ENCODE data around the gene TUBD1.
"Not testable (repeated sequence)": the region's sequence is repeated elsewhere in the genome, so short reads cannot be mapped to it uniquely, and the experiment has no call there.

Gene TUBD1

GRCh38 chr17:59873414-59873813 lies 19.3 kb downstream of the TUBD1 start:
- not testable (repeated sequence) for DNase-seq

- DNase-seq: no peak
These were observed 20.4 kb downstream of the TUBD1 start for GRCh38 chr17:59872351-59872750.

DNA sequence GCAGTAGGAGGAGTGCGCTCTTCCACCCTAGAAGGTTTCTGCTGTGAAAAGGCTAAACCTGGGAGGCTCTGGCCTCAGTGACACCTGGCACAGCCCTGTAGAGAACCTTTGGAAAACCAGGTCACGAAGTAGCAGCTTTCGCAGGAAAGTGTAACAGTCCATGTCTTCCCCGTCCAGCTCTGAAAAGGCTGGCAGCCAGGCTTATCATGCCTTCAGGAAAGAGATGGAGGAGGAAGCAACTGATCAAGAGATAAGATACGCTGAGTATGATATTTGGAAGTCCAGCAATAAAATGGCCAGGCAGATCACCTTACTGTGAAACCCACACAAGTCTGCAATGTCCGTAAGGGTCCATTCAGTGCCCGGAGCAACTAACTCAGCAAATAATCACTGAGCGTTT lies 22.3 kb downstream of the TUBD1 start:
- DNase-seq: no peak

GRCh38 chr17:59869941-59870218 lies 22.9 kb downstream of the TUBD1 start:
- DNase-seq: no peak

GRCh38 chr17:59863616-59864015 lies 29.1 kb downstream of the TUBD1 start:
- no peak for DNase-seq

DNA sequence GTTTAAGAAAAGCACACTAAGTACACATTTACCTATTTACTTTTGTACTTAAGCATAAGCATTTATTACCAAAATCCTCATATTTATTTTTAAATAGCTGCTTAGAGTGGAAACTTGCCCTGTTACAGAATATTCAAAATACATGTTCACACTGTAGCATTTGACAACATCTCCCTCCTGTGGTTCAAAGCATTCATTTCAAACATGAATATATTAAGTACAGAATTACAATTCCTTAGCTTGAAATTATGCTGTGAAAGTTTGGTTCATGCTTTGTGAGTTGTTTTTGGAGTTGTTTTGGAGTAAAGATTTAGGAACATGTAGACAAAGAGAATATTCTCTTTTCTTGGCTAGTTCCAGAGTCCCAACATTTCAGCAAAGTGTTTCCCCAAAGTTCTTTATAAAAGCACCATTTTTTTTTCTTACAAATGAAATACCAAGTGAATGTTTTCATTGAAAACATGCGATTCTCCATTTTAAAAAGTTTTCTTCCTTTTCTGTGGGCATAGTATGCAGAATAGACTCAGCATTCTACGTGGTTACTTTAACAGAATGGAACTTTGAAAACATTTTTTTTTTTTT lies 33.2 kb downstream of the TUBD1 start:
- peak; percentile 74 for DNase-seq

DNA sequence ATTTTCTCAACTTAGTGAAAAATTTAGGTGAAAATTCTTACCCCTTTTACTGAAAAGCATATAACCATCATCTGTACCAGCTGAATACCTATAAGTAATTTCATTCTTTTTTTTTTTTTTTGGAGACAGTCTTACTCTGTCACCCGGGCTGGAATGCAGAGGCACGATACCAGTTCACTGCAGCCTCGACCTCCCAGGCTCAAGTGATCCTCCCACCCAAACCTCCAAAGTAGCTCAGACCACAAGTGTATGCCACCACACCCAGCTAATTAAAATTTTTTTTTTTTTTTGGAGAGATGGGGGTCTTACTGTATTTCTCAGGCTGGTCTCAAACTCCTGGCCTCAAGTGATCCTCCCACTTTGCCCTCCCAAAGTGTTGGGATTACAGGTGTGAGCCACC lies 33.8 kb downstream of the TUBD1 start:
- no peak for DNase-seq

DNA sequence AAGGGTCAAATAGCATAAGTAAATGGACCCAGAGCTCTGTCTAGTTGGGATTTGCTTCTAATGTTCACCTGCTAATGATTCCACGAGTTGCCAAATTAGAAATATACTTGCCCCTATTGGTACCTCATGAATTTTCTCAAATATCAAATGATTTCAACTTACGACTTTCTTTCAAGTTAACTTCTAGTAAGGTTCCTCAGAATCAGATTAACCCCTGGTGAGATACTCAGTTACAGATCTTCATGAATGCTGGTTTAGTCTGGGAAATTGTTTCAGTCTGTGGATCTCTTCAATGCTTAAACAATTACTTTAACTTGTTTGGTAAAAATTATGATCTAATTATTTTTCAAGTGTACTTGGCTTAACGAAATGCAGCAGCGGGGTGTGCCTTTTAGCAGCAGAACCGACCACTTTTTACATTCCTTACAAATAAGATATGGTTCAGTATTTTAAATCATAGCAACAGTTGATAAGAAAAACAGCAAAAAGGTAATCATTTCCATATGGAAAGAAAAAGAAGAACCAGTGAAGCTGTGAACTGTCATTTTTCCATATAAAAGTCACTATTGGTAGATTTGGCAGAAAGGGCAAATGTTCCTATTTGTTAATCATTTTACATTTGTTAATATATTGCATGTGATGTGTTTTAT lies 34.5 kb downstream of the TUBD1 start:
- DNase-seq: no peak

DNA sequence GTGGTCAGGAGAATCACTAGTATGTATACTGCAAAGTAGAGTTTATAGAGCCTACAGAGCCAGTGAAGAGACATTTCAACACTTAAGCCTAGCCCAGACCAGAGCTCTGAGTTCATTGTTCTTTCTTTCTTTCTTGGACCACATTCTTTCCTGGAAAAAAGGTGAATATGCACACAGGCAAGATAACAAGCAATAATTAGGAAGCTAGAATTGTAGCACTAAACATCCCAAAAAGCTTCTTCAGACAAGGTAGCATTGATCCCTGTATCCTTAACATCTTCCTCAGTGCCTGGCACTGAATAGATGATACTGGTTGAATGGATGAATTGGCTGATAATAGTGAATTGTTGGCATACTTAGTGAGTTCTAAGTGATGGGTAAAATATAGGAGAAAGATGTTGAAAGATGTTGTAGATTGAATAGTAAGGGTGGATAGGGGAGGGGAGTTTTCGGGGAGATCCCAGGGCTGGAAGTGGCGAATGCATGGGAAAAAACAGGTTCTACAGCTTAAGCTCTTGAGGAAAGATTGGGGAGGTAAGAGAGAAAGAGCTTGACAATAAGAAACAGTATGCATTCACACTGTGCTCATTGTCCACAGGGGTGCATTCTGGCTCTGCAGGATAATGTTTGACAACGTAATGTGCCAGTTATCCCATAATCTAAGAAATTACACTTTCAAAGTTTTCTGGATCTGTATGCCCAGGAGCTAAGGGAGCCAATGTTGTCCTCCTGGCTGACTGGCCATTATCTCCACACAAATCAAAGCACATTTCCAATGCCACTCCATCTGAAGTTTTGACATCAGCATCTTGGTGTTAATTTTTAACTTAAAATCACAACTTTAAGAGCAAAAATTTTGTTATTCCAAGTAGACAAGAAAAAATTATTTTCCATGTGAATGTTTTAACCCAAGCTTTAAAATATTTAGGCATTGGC lies 35.6 kb downstream of the TUBD1 start:
- no peak for DNase-seq

DNA sequence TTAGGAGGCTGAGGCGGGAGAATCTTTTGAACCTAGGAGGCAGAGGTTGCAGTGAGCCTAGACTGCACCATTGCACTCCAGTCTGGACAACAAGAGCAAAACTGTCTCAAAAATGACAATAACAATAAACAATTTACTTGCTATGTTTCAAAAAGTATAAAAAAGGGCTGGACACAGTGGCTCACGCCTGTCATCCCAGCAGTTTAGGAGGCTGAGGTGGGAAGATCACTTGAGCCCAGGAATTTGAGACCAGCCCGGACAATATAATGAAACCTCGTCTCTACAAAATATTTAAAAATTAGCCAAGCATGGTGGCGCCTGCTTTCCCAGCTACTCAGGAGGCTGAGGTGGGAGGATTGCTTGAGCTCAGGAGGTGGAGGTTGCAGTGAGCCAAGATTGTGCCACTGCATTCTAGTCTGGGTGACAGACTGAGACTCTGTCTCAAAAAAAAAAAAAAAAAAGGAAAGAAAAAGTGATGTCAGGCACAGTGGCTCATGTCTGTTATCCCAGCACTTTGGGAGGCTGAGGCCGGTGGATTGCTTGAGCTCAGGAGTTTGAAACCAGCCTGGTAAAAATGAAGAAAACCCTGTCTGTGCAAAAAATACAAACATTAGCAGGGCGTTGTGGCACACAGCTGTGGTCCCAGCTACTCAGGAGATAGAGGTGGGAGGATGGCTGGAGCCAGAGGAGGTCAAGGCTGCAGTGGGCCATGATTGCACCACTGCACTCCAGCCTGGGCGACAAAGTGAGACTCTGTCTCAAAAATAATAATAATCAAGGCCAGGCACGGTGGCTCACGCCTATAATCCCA lies 38.6 kb downstream of the TUBD1 start:
- not testable (repeated sequence) for DNase-seq

GRCh38 chr17:59853168-59853918 lies 39.4 kb downstream of the TUBD1 start:
- DNase-seq: peak; percentile 71

- not testable (repeated sequence) for DNase-seq
These were observed 39.9 kb downstream of the TUBD1 start for GRCh38 chr17:59852847-59853167.

DNA sequence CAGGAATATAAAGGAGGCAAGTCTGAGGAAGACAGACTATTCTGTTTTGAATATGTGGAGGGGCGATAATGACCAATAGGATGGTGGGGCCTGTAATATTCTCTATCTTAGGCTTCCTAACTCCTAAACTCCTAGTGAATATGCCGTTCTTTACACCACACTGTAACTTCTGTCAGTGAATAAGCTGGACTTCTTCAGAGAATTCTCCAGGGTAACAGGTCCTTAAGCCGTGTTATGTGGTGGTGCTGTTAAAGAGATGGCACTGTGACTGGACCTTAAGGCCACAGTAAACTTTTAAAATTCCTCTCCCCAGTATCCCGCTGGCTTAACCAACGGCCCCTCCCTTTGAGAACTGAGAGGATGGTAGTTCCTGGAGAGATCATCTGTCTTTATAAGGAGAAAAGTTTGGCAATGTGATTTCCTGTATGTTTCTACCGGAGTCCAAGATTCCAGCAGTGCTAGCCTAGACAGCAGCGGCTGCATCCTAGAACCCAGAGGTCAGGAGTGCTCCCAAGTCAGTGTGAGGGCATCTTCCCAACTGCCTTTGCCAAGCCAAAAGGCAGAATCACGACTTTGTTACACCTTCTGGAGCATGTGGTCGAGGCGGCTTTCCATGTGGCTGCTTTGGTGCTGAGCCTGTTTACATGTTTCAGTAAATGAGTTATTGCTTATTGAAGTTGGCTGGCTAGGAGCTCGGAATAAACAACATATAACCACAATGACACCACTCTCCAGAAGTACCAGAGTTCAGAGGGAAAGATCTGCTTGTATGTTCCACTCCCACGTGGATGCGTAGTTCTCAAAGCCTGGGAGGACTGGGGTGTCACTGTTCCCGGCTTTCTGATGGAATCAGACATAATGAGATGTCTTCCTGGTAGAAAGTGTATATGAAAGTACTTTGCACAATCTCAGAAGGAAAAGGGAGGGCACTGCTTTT lies 41.0 kb downstream of the TUBD1 start:
- peak; percentile 25 for DNase-seq

- not testable (repeated sequence) for DNase-seq
These were observed 42.4 kb downstream of the TUBD1 start for GRCh38 chr17:59850311-59850710.

DNA sequence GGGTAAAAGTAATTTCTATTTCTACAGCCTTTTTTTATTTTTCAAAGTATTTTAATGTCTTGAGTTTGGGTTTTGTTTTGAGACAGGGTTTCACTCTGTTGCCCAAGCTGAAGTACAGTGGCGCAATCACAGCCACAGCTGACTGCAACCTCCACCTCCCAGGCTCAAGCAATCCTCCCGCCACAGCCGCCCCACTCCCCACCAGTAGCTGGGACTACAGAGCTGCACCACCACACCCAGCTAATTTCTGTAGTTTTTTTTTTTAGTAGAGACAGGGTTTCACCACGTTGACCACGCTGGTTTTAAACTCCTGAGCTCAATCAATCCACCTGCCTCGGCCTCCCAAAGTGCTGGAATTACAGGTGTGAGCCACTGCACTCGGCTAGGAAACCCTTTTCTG lies 44.0 kb downstream of the TUBD1 start:
- peak; percentile 87 for DNase-seq

- no peak for DNase-seq
These were observed 44.4 kb downstream of the TUBD1 start for GRCh38 chr17:59848385-59848668.

- DNase-seq: no peak
These were observed 46.2 kb downstream of the TUBD1 start for GRCh38 chr17:59846394-59847165.

- peak; percentile 73 for DNase-seq
These were observed 46.9 kb downstream of the TUBD1 start for GRCh38 chr17:59845595-59846393.

DNA sequence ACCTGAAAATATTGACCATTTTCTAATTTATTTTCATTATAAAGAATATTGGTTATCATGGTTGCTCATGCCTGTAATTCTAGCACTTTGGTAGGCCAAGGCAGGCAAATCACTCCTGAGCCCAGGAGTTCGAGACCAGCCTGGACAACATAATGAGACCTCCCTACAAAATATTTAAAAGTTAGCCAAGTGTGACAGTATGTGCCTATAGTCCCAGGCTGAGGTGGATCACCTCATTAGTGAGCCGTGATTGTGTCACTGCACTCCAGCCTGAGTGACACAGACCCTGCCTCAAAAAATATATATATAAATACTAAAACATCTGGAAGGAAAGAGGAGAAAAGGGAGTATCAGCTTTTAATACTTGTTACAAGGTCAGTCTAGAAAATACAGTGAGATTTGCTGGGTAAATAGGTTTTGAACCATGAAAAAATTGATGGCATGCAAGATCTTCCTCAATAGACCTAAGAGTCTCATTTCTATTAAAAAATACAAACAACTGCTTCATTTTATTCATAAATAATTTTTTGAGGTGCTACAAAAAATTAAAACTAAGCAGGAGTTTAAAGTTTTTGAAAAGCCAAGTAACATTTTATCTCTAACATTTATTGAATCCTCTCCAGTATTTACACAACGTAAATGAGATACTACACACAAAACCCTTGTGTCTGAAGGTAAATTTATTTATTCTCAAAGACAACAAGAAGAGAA lies 47.7 kb downstream of the TUBD1 start:
- DNase-seq: peak; percentile 39
